Measurements from ENCODE around the gene C6orf141.

Gene C6orf141

DNA sequence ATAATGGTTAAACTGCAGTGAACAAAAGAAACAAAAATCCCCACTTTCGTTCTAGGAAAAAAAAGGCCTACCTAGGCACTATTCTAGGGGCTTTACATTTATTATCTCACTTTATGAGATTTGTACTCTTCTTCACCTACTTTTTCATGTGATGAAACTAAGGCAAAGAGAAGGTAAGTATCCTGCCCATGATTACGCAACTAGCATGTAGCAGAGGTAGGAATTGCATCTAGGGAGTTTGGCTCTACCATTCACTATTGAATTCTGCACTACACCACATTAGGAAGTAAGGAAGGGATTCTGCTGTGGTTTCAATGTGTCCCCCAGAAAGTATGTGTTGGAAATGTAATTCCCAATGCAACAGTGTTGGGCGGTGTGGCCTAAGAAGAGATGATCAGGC is 11.4 kb upstream of the C6orf141 start:
- no peak for DNase-seq (ENCODE audit: low read depth)

DNA sequence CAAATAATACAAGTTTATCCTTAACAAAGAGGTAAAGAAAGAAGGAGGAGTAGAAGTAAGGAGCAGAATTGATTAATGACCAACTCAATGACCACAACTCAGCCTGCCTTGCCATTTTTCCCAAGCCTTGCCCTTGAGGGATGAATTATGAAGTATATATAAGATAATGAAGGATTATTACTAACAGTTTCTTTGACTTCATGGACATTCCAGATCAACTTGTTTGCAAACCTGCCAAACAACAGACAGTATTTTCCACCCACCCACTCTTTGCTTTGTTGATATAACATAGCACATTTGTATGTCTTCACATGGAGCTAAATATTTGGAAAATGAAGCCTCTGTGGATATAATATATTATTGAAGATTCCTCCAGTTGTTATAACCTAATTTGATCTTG is 9.9 kb upstream of the C6orf141 start:
- DNase-seq (ENCODE audit: low read depth), result no peak

- DNase-seq (ENCODE audit: low read depth), result no peak
These were observed 9.2 kb upstream of the C6orf141 start for GRCh38 chr6:49541210-49541724.

GRCh38 chr6:49541936-49542335 is 8.5 kb upstream of the C6orf141 start:
- DNase-seq (ENCODE audit: low read depth), result no peak

DNA sequence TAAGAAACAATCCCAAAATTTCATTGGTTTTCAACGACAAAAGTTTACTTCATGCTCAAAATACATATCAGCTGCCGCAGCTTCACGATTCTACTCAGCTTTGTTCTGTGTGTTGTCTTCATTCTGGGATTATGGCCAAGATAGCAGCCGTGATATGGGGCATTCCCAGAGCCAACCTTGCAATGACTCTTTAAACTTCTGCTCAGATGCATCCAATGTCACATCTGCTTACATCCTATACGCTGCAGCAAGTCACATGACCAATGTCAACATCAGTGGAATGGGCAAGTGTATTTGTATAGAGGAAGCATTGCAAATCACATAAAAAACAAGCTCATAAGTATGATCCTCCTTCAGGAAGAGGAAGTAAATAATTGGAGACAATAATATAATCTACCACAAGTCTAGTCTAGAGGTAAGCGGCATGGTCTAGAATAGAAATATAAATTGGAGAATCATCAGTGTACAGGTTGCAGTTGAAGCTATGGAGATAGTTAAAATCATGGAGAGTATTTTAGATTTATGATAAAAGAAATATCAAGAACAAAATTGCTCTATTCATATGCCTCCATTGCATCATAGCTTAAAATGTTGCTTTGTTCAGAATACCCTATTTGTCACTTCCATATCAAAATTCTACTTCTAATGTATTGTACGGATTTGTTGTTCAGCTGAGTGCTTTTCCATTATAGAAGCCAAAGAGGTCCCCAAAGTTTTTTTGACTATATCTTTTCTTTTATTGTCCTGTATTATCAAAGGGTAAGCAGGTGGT is 7.2 kb upstream of the C6orf141 start:
- no peak for DNase-seq (ENCODE audit: low read depth)

DNA sequence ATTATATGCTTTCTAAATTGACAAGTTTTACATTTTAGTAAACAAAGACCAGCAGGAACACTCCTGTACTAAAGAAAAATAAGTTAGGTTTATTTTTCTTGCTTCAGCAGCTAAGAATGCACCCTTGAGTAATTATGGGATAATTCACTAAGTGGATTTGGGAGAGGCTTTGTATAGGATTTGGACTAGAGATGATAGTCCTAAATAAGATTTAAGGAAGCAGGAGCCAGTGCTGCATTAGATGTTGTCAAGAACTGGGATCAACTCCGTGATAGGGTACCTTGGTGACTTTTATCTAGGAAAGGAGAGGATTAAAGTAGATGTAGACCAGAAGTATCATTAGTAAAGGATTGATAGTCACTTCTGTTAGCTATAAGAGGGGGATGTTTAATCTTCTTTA is 4.1 kb upstream of the C6orf141 start:
- DNase-seq (ENCODE audit: low read depth), result no peak

GRCh38 chr6:49548613-49549304 is 1.7 kb upstream of the C6orf141 start:
- no peak for DNase-seq (ENCODE audit: low read depth)

DNA sequence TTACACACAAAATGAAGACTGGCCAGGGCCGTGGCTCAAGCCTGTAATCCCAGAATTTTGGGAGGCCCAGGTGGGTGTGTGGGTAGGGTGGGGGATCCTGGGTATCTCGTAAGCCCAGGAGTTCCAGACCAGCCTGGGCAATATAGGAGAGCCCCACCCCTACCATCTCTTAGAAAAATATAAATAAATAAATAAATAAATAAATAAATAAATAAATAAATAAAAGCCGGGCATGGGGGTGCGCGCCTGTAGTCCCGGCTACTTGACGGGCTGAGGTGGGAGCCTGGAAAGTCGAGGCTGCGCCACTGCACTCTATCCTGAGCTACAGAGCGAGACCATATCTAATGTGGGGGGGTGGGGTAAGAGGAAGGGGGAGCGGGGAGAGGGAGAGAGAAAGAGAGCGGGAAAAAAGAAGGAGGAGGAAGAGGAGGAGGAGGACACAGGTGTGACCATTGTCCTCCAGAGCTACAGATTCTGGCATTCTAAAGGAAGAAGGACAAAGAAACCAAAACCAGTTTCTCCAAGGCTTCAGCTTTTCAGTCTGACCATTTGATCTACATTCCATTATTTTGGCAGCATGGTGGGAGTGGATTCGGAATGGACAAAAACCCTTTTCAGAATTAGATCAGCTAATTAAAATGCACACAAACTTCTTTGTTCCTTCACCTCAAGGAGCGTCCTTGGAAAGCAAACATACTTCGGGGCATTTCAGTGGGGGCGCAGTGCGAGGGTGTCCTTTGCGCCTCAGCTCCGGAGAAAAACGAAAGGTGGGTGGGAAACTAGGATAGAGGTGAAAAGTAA is 577 bp upstream of the C6orf141 start:
- no peak for DNase-seq (ENCODE audit: low read depth)

- DNase-seq (ENCODE audit: low read depth), result no peak
These were observed 804 bp downstream of the C6orf141 start for GRCh38 chr6:49551078-49551865.

GRCh38 chr6:49551866-49552129 is 1.3 kb downstream of the C6orf141 start:
- DNase-seq (ENCODE audit: low read depth), result no peak

- DNase-seq (ENCODE audit: low read depth), result no peak
These were observed 2.1 kb downstream of the C6orf141 start for GRCh38 chr6:49552596-49552995.

- no peak for DNase-seq (ENCODE audit: low read depth)
These were observed 2.9 kb downstream of the C6orf141 start for GRCh38 chr6:49553384-49553783.

GRCh38 chr6:49555951-49556350 is 5.5 kb downstream of the C6orf141 start:
- DNase-seq (ENCODE audit: low read depth), result no peak

DNA sequence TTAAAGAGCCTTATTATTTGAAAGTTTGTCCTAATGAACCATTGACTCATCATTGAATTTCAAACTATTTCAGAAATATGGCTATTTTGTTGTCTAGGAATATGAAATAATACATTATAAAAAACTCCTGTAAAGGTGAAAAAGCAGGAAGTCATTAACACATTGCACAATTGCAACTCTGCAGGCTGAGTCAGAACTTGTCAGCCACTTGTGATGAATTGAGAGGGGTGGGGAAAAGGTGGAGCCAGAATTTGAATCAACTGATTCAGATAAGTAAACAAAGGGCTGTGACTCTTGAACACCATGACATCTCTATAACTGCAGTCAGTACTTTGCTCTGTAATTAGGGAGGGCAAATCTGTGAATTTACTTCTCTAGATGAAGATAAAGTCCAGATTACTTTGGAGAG is 6.0 kb downstream of the C6orf141 start:
- no peak for DNase-seq (ENCODE audit: low read depth)

GRCh38 chr6:49557177-49557576 is 6.7 kb downstream of the C6orf141 start:
- DNase-seq (ENCODE audit: low read depth), result no peak

DNA sequence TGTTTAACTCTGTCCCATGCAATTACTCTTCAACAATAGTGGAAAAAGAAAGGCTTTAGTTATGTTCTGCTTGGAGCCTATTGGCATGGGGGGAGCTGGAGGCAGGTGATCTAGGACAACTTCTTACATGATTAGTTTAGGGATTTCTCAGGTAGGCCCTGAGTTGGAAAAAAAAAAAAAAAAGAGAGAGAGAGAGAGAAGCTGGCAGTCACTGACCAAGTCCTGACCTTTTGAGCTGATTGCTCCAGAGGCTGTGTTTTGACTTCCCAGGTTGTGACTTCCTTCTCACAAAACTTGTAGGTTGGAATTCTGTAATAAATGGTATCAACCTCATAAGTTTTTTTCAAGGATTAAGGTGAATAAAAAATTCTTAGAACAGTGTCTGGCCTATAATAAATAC is 7.8 kb downstream of the C6orf141 start:
- no peak for DNase-seq (ENCODE audit: low read depth)

DNA sequence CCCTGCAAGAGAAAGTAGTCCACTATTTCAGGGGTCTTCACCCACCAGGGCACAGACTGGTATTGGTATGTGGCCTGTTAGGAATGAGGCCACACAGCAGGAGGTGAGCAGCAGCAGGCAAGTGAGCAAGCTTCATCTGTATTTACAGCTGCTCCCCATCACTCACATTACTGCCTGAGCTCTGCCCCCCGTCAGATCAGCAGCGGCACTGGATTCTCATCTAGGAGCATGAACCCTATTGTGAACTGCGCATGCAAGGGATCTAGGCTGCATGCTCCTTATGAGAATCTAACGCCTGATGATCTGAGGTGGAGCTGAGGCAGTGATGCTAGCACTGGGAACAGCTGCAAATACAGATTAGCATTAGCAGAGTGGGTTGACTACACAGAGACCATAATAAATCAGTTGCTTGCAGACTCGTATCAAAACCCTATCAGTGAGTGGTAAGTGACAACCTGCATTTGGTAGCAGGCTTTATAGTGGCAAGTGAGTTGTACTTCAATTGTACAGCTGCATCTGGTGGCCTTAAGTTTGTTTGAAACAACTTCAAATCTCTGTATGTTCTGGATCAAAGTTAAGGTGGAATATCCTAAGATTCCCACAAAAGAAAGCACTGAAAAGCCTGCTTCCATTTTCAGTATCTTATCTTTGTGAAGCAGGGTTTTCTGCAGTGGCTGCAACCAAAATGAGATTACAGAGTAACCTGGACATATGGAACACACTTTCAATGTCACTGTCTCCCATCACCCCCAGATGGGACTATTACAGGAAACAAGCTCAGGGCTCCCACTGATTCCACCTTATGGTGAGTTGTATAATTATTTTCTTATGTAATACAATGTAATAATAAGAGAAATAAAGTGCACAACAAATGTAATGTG is 12.8 kb downstream of the C6orf141 start:
- no peak for DNase-seq (ENCODE audit: low read depth)

DNA sequence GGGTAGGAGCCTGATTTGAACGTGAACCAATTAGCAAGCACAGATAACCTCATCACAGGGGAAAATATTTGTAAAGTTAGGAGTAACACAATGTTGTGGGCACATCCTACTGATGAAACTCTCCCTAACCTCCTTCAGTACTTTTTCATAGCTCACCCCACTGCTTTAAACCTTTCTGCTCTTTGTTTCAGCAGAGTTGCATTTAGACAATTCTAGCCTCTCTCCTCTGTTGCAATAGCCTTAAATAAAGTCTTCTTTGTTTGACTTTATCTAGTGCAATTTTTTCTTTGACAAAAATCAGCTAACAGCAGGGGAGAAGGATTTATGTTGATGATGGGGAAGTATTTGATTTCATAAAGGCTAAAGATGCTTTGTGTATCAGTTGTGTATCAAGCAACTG is 14.1 kb downstream of the C6orf141 start:
- no peak for DNase-seq (ENCODE audit: low read depth)

GRCh38 chr6:49565261-49565660 is 14.8 kb downstream of the C6orf141 start:
- DNase-seq (ENCODE audit: low read depth), result no peak

DNA sequence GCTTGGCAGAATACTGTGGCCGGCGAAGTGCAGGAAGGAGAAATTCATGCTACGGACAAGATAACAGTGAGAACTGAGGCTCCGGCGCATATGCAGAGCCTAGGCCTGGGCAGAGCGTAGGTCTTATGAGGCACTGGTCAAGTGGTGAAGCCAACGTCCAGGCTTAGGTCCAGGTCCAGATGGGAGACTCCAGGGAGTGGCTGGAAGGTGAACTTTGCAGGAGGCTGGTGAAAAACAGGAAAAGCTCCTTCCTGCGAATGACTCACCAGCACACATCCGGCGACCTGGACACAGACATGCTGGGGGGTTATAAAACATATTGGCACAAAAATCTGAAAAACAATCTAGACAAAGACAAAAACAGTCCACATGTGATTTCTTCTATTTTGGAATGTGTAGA is 15.4 kb downstream of the C6orf141 start:
- DNase-seq (ENCODE audit: low read depth), result no peak

- DNase-seq (ENCODE audit: low read depth), result no peak
These were observed 20.1 kb downstream of the C6orf141 start for GRCh38 chr6:49570474-49571079.
